Measurements from ENCODE around the gene SIPA1L3. TPM values are rescaled to one million over a fixed set of nuclear protein-coding genes. Genes with fewer than 3 reads are reported as not detected.

SIPA1L3 gene
- total RNA-seq, 1 donor from 2014 or later, result 26.9 TPM

- H3K4me1 ChIP-seq (ENCODE audit: insufficient read depth, low read length), result peaks cover 15% of the 10 kb centered on the region
- peak overlapping the region; percentile 9 for H3K9ac ChIP-seq (ENCODE audit: low read length)
- peaks cover under 1% of the 10 kb centered on the region for H3K36me3 Mint-ChIP-seq (ENCODE audit: low read depth, unreplicated experiment)
- no peaks in the 10 kb centered on the region for H3K9me3 ChIP-seq (ENCODE audit: insufficient read depth, low read depth, low read length)
- no peak for DNase-seq (ENCODE audit: low read depth)
- H4K20me1 ChIP-seq (ENCODE audit: insufficient read depth, low read length), result no peaks in the 10 kb centered on the region
- peak overlapping the region; percentile 20 for H3K27ac Mint-ChIP-seq (ENCODE audit: unreplicated experiment)
- peaks cover 2% of the 10 kb centered on the region for H3K27me3 Mint-ChIP-seq (ENCODE audit: low read depth, unreplicated experiment)
- peak overlapping the region; percentile 79 for H3K4me2 ChIP-seq (ENCODE audit: low read length)
- H3K4me3 ChIP-seq (ENCODE audit: insufficient read depth, low read depth, low read length), result peak overlapping the region; percentile 40
- no peak overlapping the region for H3K27ac ChIP-seq (ENCODE audit: low read depth, low read length)
- no peaks in the 10 kb centered on the region for H3K36me3 ChIP-seq (ENCODE audit: insufficient read depth, low read length)
- H2AFZ ChIP-seq (ENCODE audit: low read depth, low read length), result peak overlapping the region; percentile 69
- no peaks in the 10 kb centered on the region for H3K9me3 Mint-ChIP-seq (ENCODE audit: unreplicated experiment)
- H3K4me3 Mint-ChIP-seq (ENCODE audit: unreplicated experiment), result peak overlapping the region; percentile 75
- TF ChIP-seq EZH2 (IDR thresholded peaks at IDR 0.05; ENCODE audit: insufficient read depth, low read length) (no peak), CTCF (IDR thresholded peaks at IDR 0.05; ENCODE audit: insufficient read depth, low read depth, low read length) (no peak)
- H3K79me2 ChIP-seq (ENCODE audit: insufficient read depth, low read length), result no peaks in the 10 kb centered on the region
- FAIRE-seq, result no peak
- peaks cover 20% of the 10 kb centered on the region for H3K4me1 Mint-ChIP-seq (ENCODE audit: low read depth, unreplicated experiment)
- no peaks in the 10 kb centered on the region for H3K27me3 ChIP-seq (ENCODE audit: insufficient read depth, low read length)
Measured at GRCh38 chr19:38255383-38256014, 348.5 kb downstream of the SIPA1L3 start.

Other genes starting within 250 kb of the SIPA1L3 start
- gene ZNF607, start 187.4 kb upstream of the SIPA1L3 start, total RNA-seq, result 5.2 and 6.3 TPM in 2 replicates
- 8.1 and 8.6 TPM in 2 replicates for gene ZNF573, start 127.6 kb upstream of the SIPA1L3 start, total RNA-seq
- not detected in 2 replicates for gene WDR87, start 614 bp upstream of the SIPA1L3 start, total RNA-seq